ENCODE measurements around the gene KAZN. TPM values are rescaled to one million over a fixed set of nuclear protein-coding genes. Genes with fewer than 3 reads are reported as not detected.

The KAZN gene
- total and polyA plus RNA-seq, 2 donors from 2014 or later = 17.4 to 60.8 TPM

DNA sequence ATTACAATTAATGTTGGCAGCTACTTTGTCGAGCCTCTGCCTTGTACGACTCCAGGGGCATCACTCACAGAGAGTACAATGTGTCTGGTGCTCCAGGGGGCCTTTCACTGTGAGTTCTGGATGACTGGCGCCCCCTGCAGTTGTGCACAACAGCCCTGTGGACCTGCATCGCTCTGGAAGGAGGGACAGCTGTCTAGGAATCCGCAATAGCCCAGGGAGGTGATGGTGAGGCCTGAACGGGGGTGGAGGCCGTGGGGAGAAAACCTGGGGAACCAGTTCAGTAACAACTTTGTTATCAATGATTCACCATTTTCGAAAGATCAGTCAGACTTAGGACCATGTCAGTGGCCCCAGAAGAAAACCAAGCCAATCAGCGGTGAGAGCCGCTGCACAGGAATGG lies 189.1 kb downstream of the KAZN start:
- H3K36me3 ChIP-seq (ENCODE audit: control insufficient read depth in 2 of 3, insufficient read depth in 3 of 3, low read length in 3 of 3) = no peaks in the 10 kb centered on the region
- H3K27me3 ChIP-seq (ENCODE audit: control insufficient read depth, insufficient read depth, low read length) = no peaks in the 10 kb centered on the region
- no peak overlapping the region for H3K4me3 ChIP-seq (ENCODE audit: low read length in 3 of 3)
- no peaks in the 10 kb centered on the region for H3K9me3 ChIP-seq (ENCODE audit: control insufficient read depth in 2 of 3, insufficient read depth in 1 of 3, low read length in 3 of 3)
- FAIRE-seq (no peak), DNase-seq (peak in 4 of 5 donors; percentile 68 to 77 (median 68))
- H3K9ac ChIP-seq (ENCODE audit: low read length in 3 of 3) = no peak overlapping the region
- intact Hi-C loops (cut with DNase I) = no loop called here
- peak overlapping the region in 1 of 2 donors; percentile 23 for H3K27ac ChIP-seq (ENCODE audit: low read depth in 2 of 2, low read length in 2 of 2)
- TF ChIP-seq, protein P1, sequence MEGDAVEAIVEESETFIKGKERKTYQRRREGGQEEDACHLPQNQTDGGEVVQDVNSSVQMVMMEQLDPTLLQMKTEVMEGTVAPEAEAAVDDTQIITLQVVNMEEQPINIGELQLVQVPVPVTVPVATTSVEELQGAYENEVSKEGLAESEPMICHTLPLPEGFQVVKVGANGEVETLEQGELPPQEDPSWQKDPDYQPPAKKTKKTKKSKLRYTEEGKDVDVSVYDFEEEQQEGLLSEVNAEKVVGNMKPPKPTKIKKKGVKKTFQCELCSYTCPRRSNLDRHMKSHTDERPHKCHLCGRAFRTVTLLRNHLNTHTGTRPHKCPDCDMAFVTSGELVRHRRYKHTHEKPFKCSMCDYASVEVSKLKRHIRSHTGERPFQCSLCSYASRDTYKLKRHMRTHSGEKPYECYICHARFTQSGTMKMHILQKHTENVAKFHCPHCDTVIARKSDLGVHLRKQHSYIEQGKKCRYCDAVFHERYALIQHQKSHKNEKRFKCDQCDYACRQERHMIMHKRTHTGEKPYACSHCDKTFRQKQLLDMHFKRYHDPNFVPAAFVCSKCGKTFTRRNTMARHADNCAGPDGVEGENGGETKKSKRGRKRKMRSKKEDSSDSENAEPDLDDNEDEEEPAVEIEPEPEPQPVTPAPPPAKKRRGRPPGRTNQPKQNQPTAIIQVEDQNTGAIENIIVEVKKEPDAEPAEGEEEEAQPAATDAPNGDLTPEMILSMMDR (IDR thresholded peaks at IDR 0.05; ENCODE audit: borderline replicate concordance, extremely low read depth, insufficient read depth) = no peak
- H3K4me1 ChIP-seq (ENCODE audit: control insufficient read depth in 2 of 3, insufficient read depth in 2 of 3, low read depth in 1 of 3, low read length in 3 of 3) = peaks cover 8 to 30% (median 23%) of the 10 kb centered on the region in 3 donors

DNA sequence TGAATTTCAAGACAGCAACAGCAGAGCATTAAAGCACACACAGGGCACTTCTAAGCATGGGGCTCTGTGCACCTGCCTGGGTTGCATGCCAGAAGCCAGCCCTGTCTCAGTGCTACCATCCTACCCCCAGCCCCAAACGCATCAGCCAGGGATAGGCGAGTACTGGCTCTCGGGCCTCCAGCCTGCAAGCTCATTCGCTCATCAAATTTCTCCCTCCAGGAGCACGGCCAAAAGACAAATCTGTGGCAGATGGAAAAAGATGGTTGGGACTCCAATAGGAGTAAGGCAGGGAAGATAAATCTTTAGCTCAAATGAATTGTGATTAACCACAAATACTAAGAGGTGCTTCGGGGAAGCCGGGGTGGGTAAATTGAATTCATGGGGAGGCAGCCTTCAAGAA lies 189.6 kb downstream of the KAZN start:
- peaks cover 8 to 30% (median 23%) of the 10 kb centered on the region in 3 donors for H3K4me1 ChIP-seq (ENCODE audit: control insufficient read depth in 2 of 3, insufficient read depth in 2 of 3, low read depth in 1 of 3, low read length in 3 of 3)
- H3K27ac ChIP-seq (ENCODE audit: low read depth in 2 of 2, low read length in 2 of 2) = no peak overlapping the region
- intact Hi-C loops (cut with DNase I) = no loop called here
- no peaks in the 10 kb centered on the region for H3K27me3 ChIP-seq (ENCODE audit: control insufficient read depth, insufficient read depth, low read length)
- no peak overlapping the region for H3K4me3 ChIP-seq (ENCODE audit: low read length in 3 of 3)
- no peaks in the 10 kb centered on the region for H3K36me3 ChIP-seq (ENCODE audit: control insufficient read depth in 2 of 3, insufficient read depth in 3 of 3, low read length in 3 of 3)
- TF ChIP-seq, protein P1 (IDR thresholded peaks at IDR 0.05; ENCODE audit: borderline replicate concordance, extremely low read depth, insufficient read depth) = no peak
- no peak for FAIRE-seq
- no peak for DNase-seq
- no peaks in the 10 kb centered on the region for H3K9me3 ChIP-seq (ENCODE audit: control insufficient read depth in 2 of 3, insufficient read depth in 1 of 3, low read length in 3 of 3)
- H3K9ac ChIP-seq (ENCODE audit: low read length in 3 of 3) = no peak overlapping the region

DNA sequence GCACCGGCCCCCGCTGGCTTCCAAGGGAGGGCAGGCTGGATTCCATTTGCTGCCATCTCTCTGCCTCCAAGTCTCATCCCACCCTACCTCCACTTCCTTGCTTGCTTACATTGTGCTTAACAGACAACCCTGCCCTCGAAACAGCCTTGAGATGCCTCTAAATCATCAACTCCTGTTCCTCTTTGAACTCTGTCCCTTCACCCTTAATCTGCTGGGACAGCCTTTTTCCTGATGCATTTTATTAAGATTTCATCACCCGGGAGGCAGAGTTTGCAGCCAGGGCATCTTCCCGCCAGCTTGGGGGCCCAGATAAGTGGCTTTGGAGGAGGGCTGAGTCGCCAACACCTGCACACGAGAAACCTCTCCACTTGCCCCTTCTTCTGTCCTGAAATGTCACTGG lies 192.5 kb downstream of the KAZN start:
- H3K4me1 ChIP-seq (ENCODE audit: control insufficient read depth in 2 of 3, insufficient read depth in 2 of 3, low read depth in 1 of 3, low read length in 3 of 3) = peaks cover 4 to 19% (median 16%) of the 10 kb centered on the region in 3 donors
- intact Hi-C loops (cut with DNase I) = no loop called here

More for the DNA sequence above, 192.5 kb downstream of the KAZN start:
- H3K9me3 ChIP-seq (ENCODE audit: control insufficient read depth in 2 of 3, insufficient read depth in 1 of 3, low read length in 3 of 3) = no peaks in the 10 kb centered on the region
- no peaks in the 10 kb centered on the region for H3K36me3 ChIP-seq (ENCODE audit: control insufficient read depth in 2 of 3, insufficient read depth in 3 of 3, low read length in 3 of 3)
- no peak overlapping the region for H3K4me3 ChIP-seq (ENCODE audit: low read length in 3 of 3)
- H3K9ac ChIP-seq (ENCODE audit: low read length in 3 of 3) = no peak overlapping the region
- H3K27ac ChIP-seq (ENCODE audit: low read depth in 2 of 2, low read length in 2 of 2) = no peak overlapping the region
- DNase-seq = no peak
- H3K27me3 ChIP-seq (ENCODE audit: control insufficient read depth, insufficient read depth, low read length) = no peaks in the 10 kb centered on the region
- TF ChIP-seq, protein P1 (IDR thresholded peaks at IDR 0.05; ENCODE audit: borderline replicate concordance, extremely low read depth, insufficient read depth) = no peak
- no peak for FAIRE-seq

Data from kidney (tissue), 14 donors.